H9 (cell line): ENCODE data around the gene COL4A2. TPM values are rescaled to one million over a fixed set of nuclear protein-coding genes. Genes with fewer than 3 reads are reported as not detected.

ENCODE experiments used
- DNase-seq: peaks from one replicate; pipeline ENCODE4 v3.0.0-alpha.2; 2017
- H2AFZ ChIP-seq: one replicate; pipeline ENCODE4 v1.6.1; 2013; ENCODE audit warnings: mild to moderate bottlenecking, low read length, control low read depth, moderate library complexity
- H2AK5ac ChIP-seq: 2 replicates; pipeline ENCODE4 v1.6.1; 2013; ENCODE audit warnings: low read length, control low read depth, mixed read lengths; ENCODE audit not compliant: insufficient read length
- H2BK120ac ChIP-seq: one replicate; pipeline ENCODE4 v1.6.1; 2013; ENCODE audit warnings: low read depth, mild to moderate bottlenecking, low read length, control low read depth, inconsistent platforms; ENCODE audit not compliant: poor library complexity, severe bottlenecking
- H2BK12ac ChIP-seq: 2 replicates; pipeline ENCODE4 v1.6.1; 2013; ENCODE audit warnings: low read length, control low read depth, mixed read lengths, low read depth; ENCODE audit not compliant: insufficient read length
- H2BK15ac ChIP-seq: 2 replicates; pipeline ENCODE4 v1.6.1; 2013; ENCODE audit warnings: low read depth, low read length, control low read depth
- H2BK20ac ChIP-seq: one replicate; pipeline ENCODE4 v1.6.1; 2013; ENCODE audit warnings: low read depth, mild to moderate bottlenecking, low read length, control low read depth, inconsistent platforms; ENCODE audit not compliant: poor library complexity, severe bottlenecking
- H2BK5ac ChIP-seq: 2 replicates; pipeline ENCODE4 v1.6.1; 2013; ENCODE audit warnings: low read length, control low read depth, mixed read lengths; ENCODE audit not compliant: insufficient read length
- H3K14ac ChIP-seq: 2 replicates; pipeline ENCODE4 v1.6.1; 2013; ENCODE audit warnings: low read length, control low read depth; ENCODE audit not compliant: insufficient read depth
- H3K18ac ChIP-seq: 2 replicates; pipeline ENCODE4 v1.6.1; 2013; ENCODE audit warnings: low read depth, mild to moderate bottlenecking, mixed read lengths, low read length, control low read depth; ENCODE audit not compliant: insufficient read length
- H3K23ac ChIP-seq: 2 replicates; pipeline ENCODE4 v1.6.1; 2013; ENCODE audit warnings: low read length, control low read depth, mixed read lengths, low read depth; ENCODE audit not compliant: insufficient read length
- H3K23me2 ChIP-seq: 2 replicates; pipeline ENCODE4 v1.6.1; 2013; ENCODE audit warnings: low read depth, mild to moderate bottlenecking, mixed read lengths, low read length, control low read depth; ENCODE audit not compliant: insufficient read length, poor library complexity, severe bottlenecking
- H3K27ac ChIP-seq: 2 replicates; pipeline ENCODE4 v1.5.1; 2013; ENCODE audit warnings: low read length, control low read depth, mixed read lengths, low read depth; ENCODE audit not compliant: insufficient read length
- H3K27me3 ChIP-seq: 2 replicates; pipeline ENCODE4 v1.6.1; 2013; ENCODE audit warnings: low read length, control low read depth, inconsistent platforms; ENCODE audit not compliant: insufficient read depth
- H3K4ac ChIP-seq: 2 replicates; pipeline ENCODE4 v1.6.1; 2013; ENCODE audit warnings: low read depth, mild to moderate bottlenecking, control low read depth, inconsistent platforms, low read length, moderate library complexity
- H3K4me1 ChIP-seq: 2 replicates; pipeline ENCODE4 v1.6.1; 2013; ENCODE audit warnings: low read length, control low read depth, inconsistent platforms; ENCODE audit not compliant: insufficient read depth
- H3K4me2 ChIP-seq: 2 replicates; pipeline ENCODE4 v1.6.1; 2013; ENCODE audit warnings: low read length, control low read depth, mixed read lengths; ENCODE audit not compliant: insufficient read length, insufficient read depth
- H3K56ac ChIP-seq: 2 replicates; pipeline ENCODE4 v1.6.1; 2013; ENCODE audit warnings: low read depth, mild to moderate bottlenecking, mixed read lengths, low read length, control low read depth; ENCODE audit not compliant: insufficient read length
- H3K79me1 ChIP-seq: 2 replicates; pipeline ENCODE4 v1.6.1; 2013; ENCODE audit warnings: low read depth, mild to moderate bottlenecking, moderate library complexity, low read length, control low read depth, inconsistent platforms; ENCODE audit not compliant: insufficient read depth, poor library complexity, severe bottlenecking
- H3K79me2 ChIP-seq: 2 replicates; pipeline ENCODE4 v1.6.1; 2013; ENCODE audit warnings: low read length, control low read depth, inconsistent platforms; ENCODE audit not compliant: insufficient read depth
- H3K9ac ChIP-seq: 2 replicates; pipeline ENCODE4 v1.6.1; 2013; ENCODE audit warnings: low read length, control low read depth, mixed read lengths; ENCODE audit not compliant: insufficient read length; ENCODE audit errors: extremely low read depth
- H3K9me3 ChIP-seq: one replicate; pipeline ENCODE4 v1.6.1; 2013; ENCODE audit warnings: low read depth, low read length, inconsistent platforms; ENCODE audit not compliant: control insufficient read depth
- H3T11ph ChIP-seq: one replicate; pipeline ENCODE4 v1.6.1; 2013; ENCODE audit warnings: mild to moderate bottlenecking, low read length, control low read depth, inconsistent platforms
- H4K20me1 ChIP-seq: one replicate; pipeline ENCODE4 v1.6.1; 2013; ENCODE audit not compliant: control insufficient read depth, insufficient read length, insufficient read depth
- H4K5ac ChIP-seq: 2 replicates; pipeline ENCODE4 v1.6.1; 2013; ENCODE audit warnings: low read depth, mild to moderate bottlenecking, mixed read lengths, low read length, control low read depth; ENCODE audit not compliant: insufficient read length
- H4K8ac ChIP-seq: replicated peaks from 2 replicates; pipeline ENCODE4 v1.6.1; 2013; ENCODE audit warnings: low read length, control low read depth, mixed read lengths, low read depth; ENCODE audit not compliant: insufficient read length
- H4K91ac ChIP-seq: 2 replicates; pipeline ENCODE4 v1.6.1; 2013; ENCODE audit warnings: low read depth, mild to moderate bottlenecking, moderate library complexity, mixed read lengths, low read length, control low read depth; ENCODE audit not compliant: insufficient read length
- H3K27ac Mint-ChIP-seq, 3 experiments: 2 replicates in 2 of 3; 3 replicates in 1 of 3; pipeline ENCODE4 v1.8.0; 2020 to 2021; ENCODE audit warnings: mixed read lengths in 3 of 3, mild to moderate bottlenecking in 1 of 3, moderate library complexity in 1 of 3
- H3K27me3 Mint-ChIP-seq: 2 replicates; pipeline ENCODE4 v1.8.0; 2021; ENCODE audit warnings: low read depth, mild to moderate bottlenecking, moderate library complexity, mixed read lengths
- H3K36me3 Mint-ChIP-seq, 3 experiments: 2 replicates in 2 of 3; 3 replicates in 1 of 3; pipeline ENCODE4 v1.8.0; 2020 to 2021; ENCODE audit warnings: low read depth in 3 of 3, mixed read lengths in 3 of 3; ENCODE audit not compliant: insufficient read depth in 1 of 3
- H3K4me1 Mint-ChIP-seq, 2 experiments: 2 replicates each; pipeline ENCODE4 v1.8.0; 2020; ENCODE audit warnings: mixed read lengths in 2 of 2
- H3K4me3 Mint-ChIP-seq, 2 experiments: 2 replicates in 1 of 2; 3 replicates in 1 of 2; pipeline ENCODE4 v1.8.0; 2020 to 2021; ENCODE audit warnings: mild to moderate bottlenecking in 2 of 2, mixed read lengths in 2 of 2, moderate library complexity in 1 of 2
- H3K9me3 Mint-ChIP-seq, 2 experiments: 2 replicates in 1 of 2; 3 replicates in 1 of 2; pipeline ENCODE4 v1.8.0; 2020; ENCODE audit warnings: mild to moderate bottlenecking in 2 of 2, mixed read lengths in 2 of 2, moderate library complexity in 1 of 2
- WGBS: extraction: QIAGEN DNeasy Blood & Tissue Kit; methylation state at CpG from one replicate; pipeline ENCODE4 v1.1.7; 2013; ENCODE audit warnings: missing lambda C conversion rate, low lambda C conversion rate, mixed read lengths; ENCODE audit not compliant: insufficient read length; ENCODE audit errors: extremely low coverage; 5-methylcytosine and 5-hydroxymethylcytosine counted together
- total RNA-seq: library from RNA; stranded (reverse); gene quantifications from 2 replicates; pipeline ENCODE4 v1.2.1, GENCODE V29; 2021
- TF ChIP-seq, protein P1 (sequence below): fragments of 200-600 bp; sonication (generic); conservative IDR thresholded peaks from 3 replicates; pipeline ENCODE4 v1.8.0; 2021; ENCODE audit warnings: antibody characterized with exemption, mild to moderate bottlenecking

The COL4A2 gene
- total RNA-seq, 1 experiment from 2014 or later, result 76.5 TPM

DNA sequence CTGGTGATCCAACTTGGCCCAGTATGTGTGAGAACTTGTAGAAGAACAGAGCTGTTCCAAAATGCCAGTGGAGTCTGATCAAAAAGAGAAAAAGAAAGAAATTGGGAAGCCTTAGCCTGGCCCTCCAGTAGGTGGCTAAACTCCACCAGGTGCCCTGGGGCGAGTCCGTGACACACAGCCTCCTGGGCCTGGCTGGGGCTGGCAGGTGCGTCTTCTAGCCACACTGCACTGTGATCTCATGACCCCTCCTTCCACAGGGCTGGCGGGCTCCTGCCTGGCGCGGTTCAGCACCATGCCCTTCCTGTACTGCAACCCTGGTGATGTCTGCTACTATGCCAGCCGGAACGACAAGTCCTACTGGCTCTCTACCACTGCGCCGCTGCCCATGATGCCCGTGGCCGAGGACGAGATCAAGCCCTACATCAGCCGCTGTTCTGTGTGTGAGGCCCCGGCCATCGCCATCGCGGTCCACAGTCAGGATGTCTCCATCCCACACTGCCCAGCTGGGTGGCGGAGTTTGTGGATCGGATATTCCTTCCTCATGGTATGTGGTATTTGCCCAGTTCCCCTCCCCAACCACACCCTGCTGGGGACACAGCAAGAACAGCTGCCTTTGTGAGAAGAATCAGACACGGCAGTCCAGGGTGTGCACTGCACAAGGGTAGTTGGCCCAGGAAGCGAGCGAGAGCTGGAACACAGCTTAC is 200.7 kb downstream of the COL4A2 start:
- Histone ChIP-seq H2BK120ac (no peak overlapping the region), H2BK15ac (no peak overlapping the region), H3K79me2 (no peaks in the 10 kb centered on the region), H3K4me2 (no peak overlapping the region), H4K5ac (no peak overlapping the region), H2BK12ac (no peak overlapping the region), H3K56ac (no peak overlapping the region), H3T11ph (no peak overlapping the region), H3K4me1 (no peaks in the 10 kb centered on the region), H4K8ac (no peak overlapping the region), H3K23ac (no peak overlapping the region), H3K4ac (no peak overlapping the region), H3K27me3 (no peaks in the 10 kb centered on the region), H2BK5ac (no peak overlapping the region), H4K20me1 (no peaks in the 10 kb centered on the region), H2AK5ac (no peak overlapping the region), H3K9me3 (no peaks in the 10 kb centered on the region), H3K27ac (no peak overlapping the region), H3K79me1 (no peaks in the 10 kb centered on the region), H3K9ac (no peak overlapping the region), H2AFZ (no peak overlapping the region), H2BK20ac (no peak overlapping the region), H3K23me2 (no peaks in the 10 kb centered on the region), H4K91ac (no peak overlapping the region), H3K14ac (no peak overlapping the region), H3K18ac (no peak overlapping the region)
- H3K9me3 Mint-ChIP-seq, result no peaks in the 10 kb centered on the region
- DNase-seq, result no peak
- TF ChIP-seq, protein P1, sequence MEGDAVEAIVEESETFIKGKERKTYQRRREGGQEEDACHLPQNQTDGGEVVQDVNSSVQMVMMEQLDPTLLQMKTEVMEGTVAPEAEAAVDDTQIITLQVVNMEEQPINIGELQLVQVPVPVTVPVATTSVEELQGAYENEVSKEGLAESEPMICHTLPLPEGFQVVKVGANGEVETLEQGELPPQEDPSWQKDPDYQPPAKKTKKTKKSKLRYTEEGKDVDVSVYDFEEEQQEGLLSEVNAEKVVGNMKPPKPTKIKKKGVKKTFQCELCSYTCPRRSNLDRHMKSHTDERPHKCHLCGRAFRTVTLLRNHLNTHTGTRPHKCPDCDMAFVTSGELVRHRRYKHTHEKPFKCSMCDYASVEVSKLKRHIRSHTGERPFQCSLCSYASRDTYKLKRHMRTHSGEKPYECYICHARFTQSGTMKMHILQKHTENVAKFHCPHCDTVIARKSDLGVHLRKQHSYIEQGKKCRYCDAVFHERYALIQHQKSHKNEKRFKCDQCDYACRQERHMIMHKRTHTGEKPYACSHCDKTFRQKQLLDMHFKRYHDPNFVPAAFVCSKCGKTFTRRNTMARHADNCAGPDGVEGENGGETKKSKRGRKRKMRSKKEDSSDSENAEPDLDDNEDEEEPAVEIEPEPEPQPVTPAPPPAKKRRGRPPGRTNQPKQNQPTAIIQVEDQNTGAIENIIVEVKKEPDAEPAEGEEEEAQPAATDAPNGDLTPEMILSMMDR, result peak; percentile 34; the same call in 2 of the 3 replicates
- H3K4me3 Mint-ChIP-seq, result no peak overlapping the region
- no CpG with 5 or more reads among the region's 23 CpGs for WGBS
- no peak overlapping the region; a peak in 1 of 7 replicates for H3K27ac Mint-ChIP-seq
- no peaks in the 10 kb centered on the region for H3K27me3 Mint-ChIP-seq
- H3K36me3 Mint-ChIP-seq, result peaks cover 19 to 68% (median 55%) of the 10 kb centered on the region in 3 experiments; a peak in 6 of 7 replicates
- H3K4me1 Mint-ChIP-seq, result peaks cover 0 to 2% of the 10 kb centered on the region in 2 experiments; a peak in 1 of 4 replicates
